CD4-positive, CD25-positive, alpha-beta regulatory T cell (primary cell): ENCODE results near the gene ZKSCAN5. TPM values are rescaled to one million over a fixed set of nuclear protein-coding genes. Genes with fewer than 3 reads are reported as not detected.
"Not testable (repeated sequence)": the region's sequence is repeated elsewhere in the genome, so short reads cannot be mapped to it uniquely, and the experiment has no call there.

Source experiments
- ATAC-seq, 2 donors: fragments of 150-1000 bp; cut with Tn5 transposase; one replicate each; pipeline ENCODE4 v1.10.0; 2021; ENCODE audit warnings: low read depth in 2 of 2, moderate number of reproducible peaks in 2 of 2, moderate library complexity in 1 of 2
- DNase-seq, 3 donors: peaks; one replicate each; pipeline versions ENCODE4 v3.0.0 to v3.0.0-alpha.2; 2012 to 2022; ENCODE audit warnings: mixed read lengths in 1 of 3
- H3K27ac ChIP-seq: one replicate; pipeline ENCODE4 v1.7.0; 2013; ENCODE audit warnings: mild to moderate bottlenecking, low read length; ENCODE audit not compliant: insufficient read depth, poor library complexity, severe bottlenecking
- H3K27me3 ChIP-seq: one replicate; pipeline ENCODE4 v1.7.0; 2013; ENCODE audit warnings: low read length; ENCODE audit not compliant: control insufficient read depth, insufficient read depth
- H3K36me3 ChIP-seq: one replicate; pipeline ENCODE4 v1.7.0; 2013; ENCODE audit warnings: mild to moderate bottlenecking, low read length, moderate library complexity; ENCODE audit not compliant: control insufficient read depth, insufficient read depth
- H3K4me1 ChIP-seq: 2 replicates; pipeline ENCODE4 v1.7.0; 2013; ENCODE audit warnings: mild to moderate bottlenecking, low read length; ENCODE audit not compliant: insufficient read depth, control insufficient read depth, poor library complexity, severe bottlenecking
- H3K4me3 ChIP-seq: one replicate; pipeline ENCODE4 v1.7.0; 2013; ENCODE audit warnings: low read depth, mild to moderate bottlenecking, low read length, moderate library complexity
- H3K9me3 ChIP-seq, 2 experiments: 1 replicate in 1 of 2; 2 replicates in 1 of 2; pipeline ENCODE4 v1.7.0; 2013; ENCODE audit warnings: low read length in 2 of 2, mild to moderate bottlenecking in 1 of 2, moderate library complexity in 1 of 2; ENCODE audit not compliant: control insufficient read depth in 2 of 2
- H3K27ac Mint-ChIP-seq, 3 donors: one replicate each; pipeline ENCODE4 v1.8.0; 2020 to 2022; ENCODE audit warnings: mild to moderate bottlenecking in 3 of 3, mixed read lengths in 3 of 3, moderate library complexity in 2 of 3
- H3K27me3 Mint-ChIP-seq: one replicate; pipeline ENCODE4 v1.8.0; 2022; ENCODE audit warnings: mild to moderate bottlenecking, mixed read lengths
- H3K36me3 Mint-ChIP-seq: one replicate; pipeline ENCODE4 v1.8.0; 2020; ENCODE audit warnings: mixed read lengths
- H3K4me1 Mint-ChIP-seq, 4 donors: one replicate each; pipeline ENCODE4 v1.8.0; 2020 to 2022; ENCODE audit warnings: mixed read lengths in 4 of 4, mild to moderate bottlenecking in 1 of 4
- H3K4me3 Mint-ChIP-seq, 4 donors: one replicate each; pipeline ENCODE4 v1.8.0; 2020 to 2022; ENCODE audit warnings: mild to moderate bottlenecking in 4 of 4, mixed read lengths in 4 of 4, moderate library complexity in 3 of 4
- H3K9me3 Mint-ChIP-seq, 7 donors: one replicate each; pipeline ENCODE4 v1.8.0; 2020 to 2022; ENCODE audit warnings: mixed read lengths in 7 of 7, mild to moderate bottlenecking in 3 of 7, moderate library complexity in 2 of 7
- polyA plus RNA-seq, 4 donors: library from polyadenylated mRNA; unstranded; fragments of 300-500 nt; fragmentation: Illumina TruSeq; gene quantifications; one replicate each; pipeline ENCODE4 v1.2.3, GENCODE V29; 2021
- total RNA-seq: library from RNA; stranded (reverse); gene quantifications from one replicate; pipeline ENCODE4 v1.2.3, GENCODE V29; 2022

Gene ZKSCAN5
- total and polyA plus RNA-seq, 5 donors from 2014 or later = 2.8 to 5.8 (median 4.2) TPM

DNA sequence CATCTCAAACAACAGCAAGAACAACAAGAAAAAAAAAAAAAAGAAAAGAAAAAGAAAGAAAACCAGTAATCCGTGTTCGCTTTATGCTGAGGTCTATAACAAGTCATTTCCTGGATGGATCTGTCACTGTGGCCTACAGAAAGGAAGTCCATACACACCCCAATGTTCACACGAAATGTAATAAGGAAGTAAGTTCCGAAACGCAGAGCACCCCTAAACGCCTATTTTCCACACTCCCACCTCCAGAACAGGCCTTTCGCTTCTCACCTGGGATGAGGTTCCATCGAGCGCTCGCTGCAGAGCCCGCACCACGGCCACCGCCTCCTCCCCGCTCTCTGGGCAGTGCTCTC, 5.1 kb upstream of the ZKSCAN5 start:
- H3K27me3 ChIP-seq = no peaks in the 10 kb centered on the region
- peak overlapping the region; percentile 90 for H3K4me3 ChIP-seq
- peak; percentile 9 to 68 (median 57) for DNase-seq
- Mint-ChIP-seq H3K36me3 (peaks cover 23% of the 10 kb centered on the region), H3K27me3 (peaks cover 2% of the 10 kb centered on the region), H3K4me1 (peaks cover 6 to 42% (median 21%) of the 10 kb centered on the region in 4 donors), H3K9me3 (peaks cover 0 to 2% (median under 1%) of the 10 kb centered on the region in 7 donors), H3K4me3 (peak overlapping the region; percentile 96 to 100 (median 98)), H3K27ac (peak overlapping the region; percentile 97 to 100 (median 99))
- H3K9me3 ChIP-seq = peaks cover 2 to 5% of the 10 kb centered on the region in 2 experiments
- H3K36me3 ChIP-seq = peaks cover 38% of the 10 kb centered on the region
- H3K4me1 ChIP-seq = peaks cover 33% of the 10 kb centered on the region
- ATAC-seq = peak; percentile 44 to 59
- H3K27ac ChIP-seq = peak overlapping the region; percentile 98

DNA sequence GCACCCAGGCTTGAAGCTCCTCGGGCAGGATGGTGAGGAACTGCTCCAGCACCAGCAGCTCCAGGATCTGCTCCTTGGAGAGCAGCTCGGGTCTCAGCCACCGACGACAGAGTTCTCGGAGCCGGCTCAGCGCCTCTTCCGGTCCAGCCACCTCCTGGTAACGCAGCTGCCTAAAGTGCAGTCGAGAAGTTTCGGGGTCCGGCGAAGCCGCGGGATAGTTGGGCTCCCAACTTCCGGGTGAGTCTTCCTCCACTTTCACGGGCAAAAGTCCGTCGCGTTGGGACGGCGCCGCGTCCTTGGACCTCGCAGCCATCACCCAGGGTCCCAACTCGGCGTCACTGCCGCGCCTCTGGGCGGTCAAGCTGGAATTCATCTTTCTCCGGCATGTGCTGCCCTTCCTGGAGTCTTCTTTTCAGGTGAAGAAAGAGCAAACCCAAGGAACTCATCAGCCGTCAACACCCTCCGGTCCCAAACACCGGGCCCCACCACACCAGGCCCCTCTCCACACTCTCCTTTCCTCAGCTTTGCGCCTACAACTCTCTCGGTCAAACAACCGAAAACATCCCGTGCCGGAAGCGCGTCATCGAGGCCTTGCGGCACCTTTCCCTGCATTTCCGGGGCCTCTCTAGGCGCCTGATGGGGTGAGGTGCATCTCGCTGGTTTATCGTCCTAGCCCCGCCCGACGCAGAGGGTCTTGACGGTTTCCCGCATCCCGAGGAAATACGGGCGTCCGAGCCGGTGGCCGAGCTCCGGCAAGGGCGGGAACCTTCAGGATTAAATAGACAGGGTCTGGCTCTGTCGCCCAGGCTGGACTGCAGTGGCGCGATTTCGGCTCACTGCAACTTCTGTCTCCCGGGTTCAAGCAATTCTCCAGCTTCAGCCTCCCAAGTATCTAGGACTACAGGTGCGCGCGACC, 4.5 kb upstream of the ZKSCAN5 start, which contains the start of gene ZNF394:
Gene ZNF394 (minus strand): TSS at position 561 of the 916 bp plus-strand sequence. CDS start 188 bp downstream, at position 373.
- peaks cover 33% of the 10 kb centered on the region for H3K4me1 ChIP-seq
- peaks cover 32% of the 10 kb centered on the region for H3K36me3 ChIP-seq
- peaks cover 6 to 46% (median 23%) of the 10 kb centered on the region in 4 donors for H3K4me1 Mint-ChIP-seq
- H3K9me3 ChIP-seq = no peaks in the 10 kb centered on the region
- peak within 1 kb of the TSS; percentile 98 for H3K27ac ChIP-seq
- peaks cover 22% of the 10 kb centered on the region for H3K36me3 Mint-ChIP-seq
- ATAC-seq (peak; percentile 44 to 51), DNase-seq (peak; percentile 87 to 96 (median 90))
- H3K27me3 ChIP-seq = no peaks in the 10 kb centered on the region
- no peaks in the 10 kb centered on the region for H3K27me3 Mint-ChIP-seq
- H3K27ac Mint-ChIP-seq = peak within 1 kb of the TSS; percentile 97 to 100 (median 99)
- peaks cover 0 to 2% (median 0%) of the 10 kb centered on the region in 7 donors for H3K9me3 Mint-ChIP-seq
- H3K4me3 Mint-ChIP-seq = peak within 1 kb of the TSS; percentile 96 to 100 (median 98)
- H3K4me3 ChIP-seq = peak within 1 kb of the TSS; percentile 90

DNA sequence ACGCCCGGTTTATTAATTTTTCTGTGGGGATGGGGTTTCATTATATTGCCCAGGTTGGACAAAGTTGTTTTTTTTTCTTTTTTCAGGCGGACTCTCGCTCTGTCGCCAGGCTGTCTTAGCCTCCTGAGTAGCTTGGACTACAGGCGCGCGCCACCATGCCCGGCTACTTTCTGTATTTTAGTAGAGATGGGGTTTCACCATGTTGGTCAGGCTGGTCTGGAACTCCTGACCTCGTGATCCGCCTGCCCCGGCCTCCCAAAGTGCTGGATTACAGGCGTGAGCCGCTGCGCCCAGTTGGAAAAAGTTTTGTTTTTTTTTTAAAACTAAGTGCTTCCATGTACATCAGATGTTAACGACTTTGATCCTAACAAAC, 3.8 kb upstream of the ZKSCAN5 start:
- Mint-ChIP-seq H3K4me1 (peaks cover 7 to 52% (median 27%) of the 10 kb centered on the region in 4 donors), H3K27ac (peak overlapping the region; percentile 97 to 100 (median 99)), H3K27me3 (no peaks in the 10 kb centered on the region), H3K9me3 (peaks cover 0 to 2% (median 0%) of the 10 kb centered on the region in 7 donors), H3K36me3 (peaks cover 22% of the 10 kb centered on the region), H3K4me3 (peak overlapping the region; percentile 96 to 100 (median 98))
- Histone ChIP-seq H3K9me3 (no peaks in the 10 kb centered on the region), H3K36me3 (peaks cover 26% of the 10 kb centered on the region), H3K4me3 (peak overlapping the region; percentile 90), H3K27ac (peak overlapping the region; percentile 98), H3K27me3 (no peaks in the 10 kb centered on the region), H3K4me1 (peaks cover 37% of the 10 kb centered on the region)
- DNase-seq = no peak
- ATAC-seq = no peak

DNA sequence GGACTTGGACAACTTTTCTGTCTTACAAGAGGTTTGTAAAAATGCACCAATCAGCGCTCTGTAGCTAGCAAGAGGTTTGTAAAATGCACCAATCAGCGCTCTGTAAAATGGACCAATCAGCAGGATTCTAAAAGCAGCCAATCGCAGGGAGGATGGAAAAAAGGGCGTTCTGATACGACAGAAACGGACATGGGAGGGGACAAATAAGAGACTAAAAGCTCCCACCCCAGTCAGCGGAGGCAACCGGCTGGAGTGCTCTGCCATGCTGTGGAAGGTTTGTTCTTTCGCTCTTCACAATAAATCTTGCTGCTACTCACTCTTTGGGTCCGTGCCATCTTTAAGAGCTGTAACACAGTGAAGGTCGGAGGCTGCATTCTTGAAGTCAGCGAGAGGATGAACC, 3.2 kb upstream of the ZKSCAN5 start:
- not testable (repeated sequence) for H3K9me3 ChIP-seq, H3K27me3 Mint-ChIP-seq, H3K9me3 Mint-ChIP-seq, H3K27me3 ChIP-seq, H3K27ac ChIP-seq, ATAC-seq, DNase-seq, H3K4me3 ChIP-seq
- Mint-ChIP-seq H3K27ac (peak overlapping the region in 2 of 3 donors; percentile 44 to 73), H3K4me1 (peaks cover 13 to 55% (median 32%) of the 10 kb centered on the region in 4 donors), H3K4me3 (peak overlapping the region; percentile 91 to 100 (median 98)), H3K36me3 (peaks cover 19% of the 10 kb centered on the region)
- H3K36me3 ChIP-seq = peaks cover 21% of the 10 kb centered on the region
- peaks cover 43% of the 10 kb centered on the region for H3K4me1 ChIP-seq

DNA sequence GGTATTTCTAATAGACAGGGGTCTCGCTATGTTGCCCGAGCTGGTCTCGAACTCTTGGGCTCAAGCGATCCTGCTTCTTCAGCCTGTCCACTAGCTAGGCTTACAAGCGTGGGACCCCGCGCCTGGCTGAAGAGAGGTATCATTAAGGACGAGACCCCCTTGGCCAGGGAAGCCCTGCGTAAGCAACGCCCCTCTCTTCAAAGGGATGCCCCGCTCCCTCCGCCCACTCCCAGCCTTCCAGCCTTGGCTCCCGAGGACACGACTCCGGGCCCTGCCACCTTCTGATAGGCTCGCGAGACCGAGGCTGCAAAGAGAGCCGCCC, 220 bp upstream of the ZKSCAN5 start:
- H3K27me3 ChIP-seq = no peaks in the 10 kb centered on the region
- peaks cover 4% of the 10 kb centered on the region for H3K36me3 Mint-ChIP-seq
- no peaks in the 10 kb centered on the region for H3K9me3 ChIP-seq
- peaks cover 33% of the 10 kb centered on the region for H3K4me1 ChIP-seq
- no peaks in the 10 kb centered on the region for H3K36me3 ChIP-seq
- H3K27ac ChIP-seq = peak overlapping the region; percentile 92
- H3K27me3 Mint-ChIP-seq = no peaks in the 10 kb centered on the region
- no peak for ATAC-seq
- H3K4me3 Mint-ChIP-seq = peak overlapping the region; percentile 95 to 99 (median 97)
- peak overlapping the region; percentile 94 to 99 (median 98) for H3K27ac Mint-ChIP-seq
- no peak for DNase-seq
- H3K4me1 Mint-ChIP-seq = peaks cover 13 to 56% (median 30%) of the 10 kb centered on the region in 4 donors
- peak overlapping the region; percentile 91 for H3K4me3 ChIP-seq
- peaks cover 0 to 2% (median 0%) of the 10 kb centered on the region in 7 donors for H3K9me3 Mint-ChIP-seq

DNA sequence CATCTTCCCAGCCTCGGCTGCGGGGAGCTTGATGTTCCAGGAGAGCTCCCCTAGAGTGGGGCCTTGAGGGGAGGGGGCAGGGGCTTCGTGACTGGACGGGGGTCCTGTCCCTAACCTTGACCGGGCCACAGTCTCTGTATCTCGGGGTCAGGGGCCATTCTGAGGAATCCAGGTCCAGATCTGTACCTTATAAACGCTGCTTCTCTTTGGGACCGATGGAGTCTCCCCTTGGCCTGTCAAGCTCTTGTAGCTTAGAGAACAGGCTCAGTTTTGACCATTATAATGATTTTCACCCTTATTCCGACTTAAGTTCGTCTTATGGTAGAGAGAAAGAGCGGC, 831 bp downstream of the ZKSCAN5 start:
- H3K4me1 Mint-ChIP-seq = peaks cover 13 to 54% (median 28%) of the 10 kb centered on the region in 4 donors
- H3K9me3 Mint-ChIP-seq = no peaks in the 10 kb centered on the region
- H3K27ac Mint-ChIP-seq = peak overlapping the region; percentile 94 to 99 (median 98)
- no peaks in the 10 kb centered on the region for H3K36me3 Mint-ChIP-seq
- peak overlapping the region; percentile 91 for H3K4me3 ChIP-seq
- H3K27me3 Mint-ChIP-seq = no peaks in the 10 kb centered on the region
- H3K4me1 ChIP-seq = peaks cover 29% of the 10 kb centered on the region
- DNase-seq (peak in 1 of 3 donors; percentile 27), ATAC-seq (no peak)
- no peaks in the 10 kb centered on the region for H3K36me3 ChIP-seq
- peak overlapping the region; percentile 92 for H3K27ac ChIP-seq
- H3K27me3 ChIP-seq = no peaks in the 10 kb centered on the region
- peak overlapping the region; percentile 95 to 99 (median 97) for H3K4me3 Mint-ChIP-seq
- no peaks in the 10 kb centered on the region for H3K9me3 ChIP-seq

DNA sequence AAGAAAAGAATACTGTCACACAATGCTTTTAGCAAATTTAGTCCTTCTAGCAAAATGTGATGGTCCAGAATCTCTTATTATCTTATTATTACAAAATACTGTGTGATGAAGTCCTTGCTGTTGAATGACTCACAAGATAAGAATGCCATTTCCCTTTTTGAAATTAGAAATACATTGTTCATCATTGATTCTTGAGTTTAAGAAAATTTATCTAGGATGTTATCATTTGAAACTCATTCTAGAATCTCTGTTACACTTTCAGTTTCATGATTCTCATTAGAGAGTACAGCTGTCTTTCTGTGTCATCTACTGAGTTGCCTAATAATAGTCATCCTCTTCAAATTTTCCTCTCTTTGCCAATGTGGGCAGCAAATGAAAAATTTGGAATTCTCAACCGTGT, 9.6 kb downstream of the ZKSCAN5 start:
- Mint-ChIP-seq H3K27me3 (no peaks in the 10 kb centered on the region), H3K9me3 (no peaks in the 10 kb centered on the region), H3K4me3 (no peak overlapping the region), H3K4me1 (peaks cover 3 to 18% (median 13%) of the 10 kb centered on the region in 4 donors), H3K27ac (no peak overlapping the region), H3K36me3 (peaks cover 15% of the 10 kb centered on the region)
- no peak overlapping the region for H3K27ac ChIP-seq
- DNase-seq (no peak), ATAC-seq (no peak)
- peaks cover 33% of the 10 kb centered on the region for H3K36me3 ChIP-seq
- H3K4me3 ChIP-seq = no peak overlapping the region
- no peaks in the 10 kb centered on the region for H3K9me3 ChIP-seq
- H3K4me1 ChIP-seq = no peaks in the 10 kb centered on the region
- no peaks in the 10 kb centered on the region for H3K27me3 ChIP-seq
